ENCODE measurements around the gene BPIFB4.

BPIFB4 gene

DNA sequence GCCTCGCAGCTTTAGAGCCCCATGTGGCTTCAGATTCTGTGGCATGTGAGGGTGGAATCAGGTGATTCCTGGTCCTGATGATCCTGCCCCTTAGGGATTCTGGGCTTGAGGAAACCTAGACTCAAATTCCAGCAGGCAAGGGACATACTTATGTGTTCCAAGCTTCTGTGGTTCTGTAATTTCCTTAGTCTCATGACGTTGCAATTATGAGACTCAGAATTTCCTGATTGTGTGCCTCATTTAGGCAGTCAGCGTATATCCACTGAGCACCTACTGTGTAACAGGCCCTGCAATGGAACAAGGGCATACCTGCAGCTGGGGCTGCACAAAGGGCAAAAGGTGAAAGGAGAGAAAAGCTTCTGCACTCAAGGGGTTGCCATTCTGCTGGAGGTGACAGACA, 11.6 kb upstream of the BPIFB4 start:
- no peaks in the 10 kb centered on the region for H3K36me3 ChIP-seq (replicated peaks)
- no peaks in the 10 kb centered on the region for H3K9me3 ChIP-seq
- H3K27me3 ChIP-seq (ENCODE audit: low read depth), result peaks cover 4% of the 10 kb centered on the region; the same call in 1 of the 2 replicates
- DNase-seq (ENCODE audit: low spot score in 2 of 2), result no peak
- in situ Hi-C loops (cut with MboI; ENCODE audit: low sequenced_read_pairs), result no loop called here
- no peak overlapping the region for H3K4me3 ChIP-seq
- no peaks in the 10 kb centered on the region for H3K4me1 ChIP-seq

DNA sequence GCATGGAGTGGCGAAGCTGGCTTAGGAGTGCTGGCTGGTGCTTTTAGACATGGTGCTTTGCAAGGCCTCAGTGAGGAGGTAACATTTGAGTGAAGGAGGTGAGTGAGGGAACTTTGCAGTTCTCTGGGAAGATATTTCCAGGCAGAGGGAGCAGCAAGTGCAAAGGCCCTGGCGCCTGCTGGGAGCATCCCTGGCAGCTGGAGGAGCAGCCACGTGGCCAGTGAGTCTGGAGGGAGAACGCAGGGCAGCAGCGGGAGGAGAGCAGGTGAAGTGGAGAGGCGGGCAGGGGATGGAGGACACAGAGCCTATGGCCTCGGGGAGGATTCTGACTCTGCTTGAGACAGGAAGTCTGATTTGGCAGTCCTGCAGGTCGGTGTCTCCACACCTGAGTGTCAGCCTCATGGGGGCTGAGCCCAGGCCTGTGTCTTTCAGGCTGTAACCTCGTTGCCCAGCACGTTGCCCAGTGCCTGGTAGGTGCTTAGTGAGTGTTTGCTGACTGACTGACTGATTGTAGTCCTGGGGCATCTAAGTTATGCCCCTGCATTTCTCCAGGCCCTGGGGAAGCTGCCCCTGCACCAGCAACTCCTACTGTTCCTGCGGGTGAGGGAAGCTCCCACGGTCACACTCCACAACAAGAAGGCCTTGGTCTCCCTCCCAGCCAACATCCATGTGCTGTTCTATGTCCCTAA, 11.0 kb upstream of the BPIFB4 start:
- in situ Hi-C loops (cut with MboI; ENCODE audit: low sequenced_read_pairs), result no loop called here

GRCh38 chr20:33069673-33070072, 9.8 kb upstream of the BPIFB4 start:
- Histone ChIP-seq H3K4me3 (no peak overlapping the region), H3K27me3 (ENCODE audit: low read depth) (0 out of 2 replicates have a peak, but pooled peaks cover 4% of the 10 kb centered on the region)
- in situ Hi-C loops (cut with MboI; ENCODE audit: low sequenced_read_pairs), result no loop called here

More for the DNA sequence above, 11.0 kb upstream of the BPIFB4 start:
- no peaks in the 10 kb centered on the region for H3K4me1 ChIP-seq
- no peak for DNase-seq (ENCODE audit: low spot score in 2 of 2)
- peaks cover 4% of the 10 kb centered on the region; the same call in 1 of the 2 replicates for H3K27me3 ChIP-seq (ENCODE audit: low read depth)
- no peak overlapping the region for H3K4me3 ChIP-seq
- H3K9me3 ChIP-seq, result no peaks in the 10 kb centered on the region
- no peaks in the 10 kb centered on the region for H3K36me3 ChIP-seq (replicated peaks)

GRCh38 chr20:33070111-33071053, 9.1 kb upstream of the BPIFB4 start:
- H3K36me3 ChIP-seq (replicated peaks), result no peaks in the 10 kb centered on the region
- H3K4me3 ChIP-seq, result no peak overlapping the region
- no peaks in the 10 kb centered on the region for H3K4me1 ChIP-seq
- in situ Hi-C loops (cut with MboI; ENCODE audit: low sequenced_read_pairs), result no loop called here
- H3K9me3 ChIP-seq, result no peaks in the 10 kb centered on the region
- H3K27me3 ChIP-seq (ENCODE audit: low read depth), result 0 out of 2 replicates have a peak, but pooled peaks cover 4% of the 10 kb centered on the region
- DNase-seq (ENCODE audit: low spot score in 2 of 2), result no peak

More at GRCh38 chr20:33069673-33070072, 9.8 kb upstream of the BPIFB4 start:
- H3K4me1 ChIP-seq, result no peaks in the 10 kb centered on the region
- H3K9me3 ChIP-seq, result no peaks in the 10 kb centered on the region
- no peaks in the 10 kb centered on the region for H3K36me3 ChIP-seq (replicated peaks)
- DNase-seq (ENCODE audit: low spot score in 2 of 2), result no peak

DNA sequence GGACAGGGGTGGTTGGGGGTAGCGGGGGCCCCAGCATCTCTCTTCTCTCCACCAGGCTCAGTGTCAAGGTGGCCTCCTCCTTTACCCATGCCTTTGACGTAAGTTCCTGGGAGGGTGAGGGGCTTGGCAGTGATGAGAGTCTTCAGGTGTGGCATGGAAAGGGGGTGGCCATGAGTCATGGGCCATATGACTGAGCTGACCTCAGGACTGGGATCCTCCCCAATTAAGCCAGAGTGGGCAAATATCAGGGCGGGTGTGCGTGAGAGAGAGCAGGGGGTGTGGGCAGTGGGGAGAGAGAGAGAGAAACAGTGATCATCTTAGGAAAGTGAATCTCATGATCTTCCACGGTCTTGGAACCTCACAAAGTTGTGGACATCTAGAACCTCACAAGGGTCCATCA, 8.2 kb upstream of the BPIFB4 start:
- Histone ChIP-seq H3K4me3 (no peak overlapping the region), H3K27me3 (ENCODE audit: low read depth) (0 out of 2 replicates have a peak, but pooled peaks cover 4% of the 10 kb centered on the region), H3K4me1 (no peaks in the 10 kb centered on the region), H3K36me3 (replicated peaks) (no peaks in the 10 kb centered on the region), H3K9me3 (no peaks in the 10 kb centered on the region)
- DNase-seq (ENCODE audit: low spot score in 2 of 2), result no peak
- in situ Hi-C loops (cut with MboI; ENCODE audit: low sequenced_read_pairs), result no loop called here

DNA sequence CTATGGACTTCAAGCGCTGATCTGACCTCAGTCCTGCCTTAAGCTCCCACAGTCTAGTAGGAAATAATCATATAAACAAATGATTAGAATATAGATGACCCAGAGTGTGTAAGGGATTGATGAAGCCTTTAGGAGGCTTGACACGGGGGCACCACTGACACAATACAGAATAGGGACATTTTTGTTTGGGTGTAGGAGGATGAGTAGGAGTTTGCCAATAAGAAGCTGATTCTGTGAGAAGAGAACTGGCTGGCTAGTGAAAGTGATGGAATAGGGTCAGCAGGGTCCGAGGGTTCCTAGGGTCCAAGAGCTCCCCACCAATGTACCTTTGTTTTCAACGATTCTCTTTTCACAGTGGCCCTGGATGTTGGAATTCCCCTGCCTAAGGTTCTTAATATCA, 7.1 kb upstream of the BPIFB4 start:
- in situ Hi-C loops (cut with MboI; ENCODE audit: low sequenced_read_pairs), result no loop called here
- no peak overlapping the region for H3K4me3 ChIP-seq

DNA sequence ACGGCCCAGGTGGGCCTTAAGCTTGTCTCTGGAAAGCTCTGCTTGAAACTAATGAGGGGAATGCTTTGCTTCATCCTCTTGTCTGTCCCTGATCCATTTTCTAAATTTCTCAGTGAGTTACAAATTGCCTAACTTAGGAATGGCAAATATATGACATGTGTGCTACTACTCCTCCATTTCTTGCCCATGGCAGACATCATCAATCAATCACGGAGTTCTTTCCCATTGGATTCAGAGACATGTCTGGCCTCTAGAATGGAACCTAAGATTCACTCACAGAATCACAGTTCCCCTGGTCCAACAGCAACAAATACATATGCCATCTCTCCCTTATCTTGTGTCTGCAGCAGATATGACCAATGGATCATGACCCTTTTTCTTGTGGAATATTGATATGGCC, 6.6 kb upstream of the BPIFB4 start:
- Histone ChIP-seq H3K9me3 (no peaks in the 10 kb centered on the region), H3K36me3 (replicated peaks) (no peaks in the 10 kb centered on the region), H3K4me3 (no peak overlapping the region), H3K27me3 (ENCODE audit: low read depth) (0 out of 2 replicates have a peak, but pooled peaks cover 4% of the 10 kb centered on the region), H3K4me1 (no peaks in the 10 kb centered on the region)
- DNase-seq (ENCODE audit: low spot score in 2 of 2), result no peak
- in situ Hi-C loops (cut with MboI; ENCODE audit: low sequenced_read_pairs), result no loop called here

More for the DNA sequence above, 7.1 kb upstream of the BPIFB4 start:
- Histone ChIP-seq H3K27me3 (ENCODE audit: low read depth) (0 out of 2 replicates have a peak, but pooled peaks cover 4% of the 10 kb centered on the region), H3K9me3 (no peaks in the 10 kb centered on the region), H3K4me1 (no peaks in the 10 kb centered on the region), H3K36me3 (replicated peaks) (no peaks in the 10 kb centered on the region)
- DNase-seq (ENCODE audit: low spot score in 2 of 2), result no peak

DNA sequence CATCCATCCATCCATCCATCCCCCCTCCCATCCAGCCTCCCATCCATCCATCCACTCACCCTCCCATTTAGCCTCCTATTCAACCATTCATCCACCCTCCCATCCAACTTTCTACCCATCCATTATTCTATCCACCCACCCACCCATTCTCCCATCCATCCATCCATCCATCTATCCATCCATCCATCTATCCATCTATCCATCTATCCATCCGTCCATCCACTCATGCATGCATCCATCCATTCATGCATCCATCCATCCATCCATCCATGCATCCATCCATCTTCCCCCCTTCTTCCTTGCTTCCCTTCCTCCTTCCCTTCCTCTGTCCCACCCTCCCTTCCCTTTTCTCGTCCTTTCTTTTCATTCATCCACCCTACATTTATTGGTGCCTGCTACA, 4.8 kb upstream of the BPIFB4 start:
- in situ Hi-C loops (cut with MboI; ENCODE audit: low sequenced_read_pairs), result no loop called here
- DNase-seq (ENCODE audit: low spot score in 2 of 2), result no peak
- H3K27me3 ChIP-seq (ENCODE audit: low read depth), result peaks cover 4% of the 10 kb centered on the region; the same call in 1 of the 2 replicates

GRCh38 chr20:33075281-33075680, 4.2 kb upstream of the BPIFB4 start:
- H3K27me3 ChIP-seq (ENCODE audit: low read depth), result peaks cover 4% of the 10 kb centered on the region; the same call in 1 of the 2 replicates

More for the DNA sequence above, 4.8 kb upstream of the BPIFB4 start:
- no peak overlapping the region for H3K4me3 ChIP-seq
- H3K4me1 ChIP-seq, result no peaks in the 10 kb centered on the region
- no peaks in the 10 kb centered on the region for H3K36me3 ChIP-seq (replicated peaks)
- no peaks in the 10 kb centered on the region for H3K9me3 ChIP-seq

DNA sequence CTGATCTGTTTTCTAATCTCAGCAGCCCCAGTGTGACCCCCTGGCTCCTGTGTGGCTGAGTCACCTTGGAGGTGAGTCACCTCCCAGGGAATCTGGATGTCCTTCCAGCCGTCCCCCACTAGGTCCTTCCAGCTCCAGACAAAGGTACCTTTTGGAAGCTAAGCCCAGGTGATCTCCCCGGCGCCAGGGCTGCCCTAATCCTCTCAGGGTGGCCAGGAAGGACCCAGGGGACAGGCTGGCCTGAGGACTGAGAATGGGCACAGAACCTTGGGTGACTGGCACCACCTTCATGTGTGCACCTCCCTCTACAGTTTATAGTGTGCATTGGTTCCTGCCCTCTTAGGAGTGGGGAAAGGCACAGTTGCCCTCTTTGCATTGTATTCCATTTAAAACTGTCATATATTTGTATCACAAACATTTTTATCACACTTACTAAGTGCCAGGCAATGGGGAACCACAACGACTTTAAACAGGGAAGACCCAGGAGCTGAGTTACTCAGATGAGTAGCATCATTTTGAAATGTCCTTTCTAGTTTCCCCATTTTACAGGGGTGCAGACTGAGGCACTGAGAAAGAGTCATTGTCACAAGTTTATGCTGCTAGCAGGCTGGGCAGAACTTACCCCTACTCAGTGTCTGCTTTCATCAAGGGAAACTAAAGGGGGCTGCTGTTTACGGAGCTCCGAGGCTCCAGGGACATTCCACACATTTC, 2.6 kb upstream of the BPIFB4 start:
- Histone ChIP-seq H3K4me3 (no peak overlapping the region), H3K9me3 (no peaks in the 10 kb centered on the region), H3K36me3 (replicated peaks) (no peaks in the 10 kb centered on the region), H3K27me3 (ENCODE audit: low read depth) (peaks cover 4% of the 10 kb centered on the region; the same call in 1 of the 2 replicates), H3K4me1 (no peaks in the 10 kb centered on the region)
- no peak for DNase-seq (ENCODE audit: low spot score in 2 of 2)
- in situ Hi-C loops (cut with MboI; ENCODE audit: low sequenced_read_pairs), result no loop called here

More at GRCh38 chr20:33075281-33075680, 4.2 kb upstream of the BPIFB4 start:
- in situ Hi-C loops (cut with MboI; ENCODE audit: low sequenced_read_pairs), result no loop called here
- H3K36me3 ChIP-seq (replicated peaks), result no peaks in the 10 kb centered on the region
- no peaks in the 10 kb centered on the region for H3K9me3 ChIP-seq
- no peaks in the 10 kb centered on the region for H3K4me1 ChIP-seq
- DNase-seq (ENCODE audit: low spot score in 2 of 2), result no peak
- H3K4me3 ChIP-seq, result no peak overlapping the region

DNA sequence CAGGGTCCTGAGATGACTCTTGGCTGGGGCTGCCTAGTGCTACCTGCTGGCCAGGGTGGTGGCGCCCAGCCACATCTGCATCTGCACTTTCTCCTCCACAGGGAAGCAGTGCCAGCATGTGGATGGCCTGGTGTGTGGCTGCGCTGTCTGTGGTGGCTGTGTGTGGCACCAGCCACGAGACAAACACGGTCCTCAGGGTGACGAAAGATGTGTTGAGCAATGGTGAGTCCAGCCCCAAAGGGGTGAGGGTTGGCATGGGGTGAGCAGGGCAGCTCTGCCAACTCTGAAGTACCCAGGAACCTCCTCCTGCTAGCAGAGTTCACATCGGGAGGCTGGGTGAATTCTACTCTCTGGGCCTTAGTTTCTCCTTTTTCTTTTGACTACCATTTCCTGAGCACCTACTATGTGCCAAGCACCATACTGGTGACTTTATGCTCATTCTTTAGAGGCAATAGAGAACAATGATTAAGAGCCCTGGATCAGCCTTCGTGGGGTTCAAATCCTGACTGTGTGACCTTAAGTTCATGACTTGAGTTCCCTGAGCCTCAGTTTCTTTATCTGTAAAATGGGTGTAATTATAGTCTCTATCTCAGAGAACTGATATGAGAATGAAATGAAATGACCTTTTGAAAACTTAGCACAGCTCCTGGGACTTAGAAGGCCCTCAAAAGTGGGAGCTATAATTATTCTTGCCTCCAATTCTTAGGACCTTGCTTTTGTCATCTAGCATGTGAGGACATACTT, 2.1 kb downstream of the BPIFB4 start:
- H3K36me3 ChIP-seq (replicated peaks), result no peaks in the 10 kb centered on the region
- no peaks in the 10 kb centered on the region for H3K4me1 ChIP-seq
- DNase-seq (ENCODE audit: low spot score in 2 of 2), result no peak
- H3K27me3 ChIP-seq (ENCODE audit: low read depth), result no peaks in the 10 kb centered on the region; the same call in 1 of the 2 replicates
- no peaks in the 10 kb centered on the region for H3K9me3 ChIP-seq
- H3K4me3 ChIP-seq, result no peak overlapping the region
- in situ Hi-C loops (cut with MboI; ENCODE audit: low sequenced_read_pairs), result no loop called here

DNA sequence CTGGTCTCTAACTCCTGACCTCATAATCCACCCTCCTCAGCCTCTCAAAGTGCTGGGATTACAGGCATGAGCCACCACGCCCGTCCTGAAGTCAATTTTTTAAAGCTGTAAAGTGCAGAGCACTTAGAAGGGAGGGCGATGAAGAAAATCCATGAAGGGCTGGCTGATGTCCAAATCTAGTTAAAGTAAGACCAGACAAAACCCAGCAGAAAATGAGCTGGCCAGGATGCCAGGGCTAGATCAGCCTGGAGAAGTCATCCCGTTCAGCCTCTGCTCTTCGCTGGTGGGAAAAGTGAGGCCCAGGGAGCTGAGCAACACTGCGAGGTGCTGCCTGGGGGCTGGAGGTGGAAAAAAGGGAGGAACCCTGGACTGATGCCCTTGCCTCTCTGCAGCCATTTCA, 3.1 kb downstream of the BPIFB4 start:
- no peaks in the 10 kb centered on the region for H3K9me3 ChIP-seq
- no peaks in the 10 kb centered on the region for H3K36me3 ChIP-seq (replicated peaks)
- DNase-seq (ENCODE audit: low spot score in 2 of 2), result no peak
- in situ Hi-C loops (cut with MboI; ENCODE audit: low sequenced_read_pairs), result no loop called here
- no peak overlapping the region for H3K4me3 ChIP-seq
- H3K4me1 ChIP-seq, result no peaks in the 10 kb centered on the region
- H3K27me3 ChIP-seq (ENCODE audit: low read depth), result no peaks in the 10 kb centered on the region; the same call in 1 of the 2 replicates
